ENCODE results near the gene ARSG.

DNA sequence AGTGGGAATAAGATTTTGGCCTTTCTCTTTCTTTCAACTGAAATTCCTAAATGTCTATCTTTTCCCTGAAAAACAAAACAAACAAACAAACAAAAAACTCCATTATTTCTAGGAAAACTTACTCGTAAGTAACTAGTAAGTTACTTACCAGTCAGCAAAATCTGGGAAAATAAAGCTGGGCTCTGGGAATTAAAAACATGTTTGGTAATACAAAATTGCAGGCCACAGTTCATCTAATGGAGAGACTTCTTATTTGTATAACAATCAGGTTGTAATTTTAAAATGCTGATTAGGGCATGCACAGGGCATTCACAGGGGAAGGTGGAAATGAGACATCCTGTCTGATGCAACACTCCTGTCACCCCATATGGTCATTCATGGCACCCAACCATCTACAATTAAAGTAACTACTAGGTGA, 169.8 kb downstream of the ARSG start:
- TF ChIP-seq EZH2 (IDR thresholded peaks at IDR 0.05; ENCODE audit: borderline replicate concordance, insufficient read depth, low read depth, low read length, poor library complexity, severe bottlenecking), result no peak
- TF ChIP-seq, protein P1, sequence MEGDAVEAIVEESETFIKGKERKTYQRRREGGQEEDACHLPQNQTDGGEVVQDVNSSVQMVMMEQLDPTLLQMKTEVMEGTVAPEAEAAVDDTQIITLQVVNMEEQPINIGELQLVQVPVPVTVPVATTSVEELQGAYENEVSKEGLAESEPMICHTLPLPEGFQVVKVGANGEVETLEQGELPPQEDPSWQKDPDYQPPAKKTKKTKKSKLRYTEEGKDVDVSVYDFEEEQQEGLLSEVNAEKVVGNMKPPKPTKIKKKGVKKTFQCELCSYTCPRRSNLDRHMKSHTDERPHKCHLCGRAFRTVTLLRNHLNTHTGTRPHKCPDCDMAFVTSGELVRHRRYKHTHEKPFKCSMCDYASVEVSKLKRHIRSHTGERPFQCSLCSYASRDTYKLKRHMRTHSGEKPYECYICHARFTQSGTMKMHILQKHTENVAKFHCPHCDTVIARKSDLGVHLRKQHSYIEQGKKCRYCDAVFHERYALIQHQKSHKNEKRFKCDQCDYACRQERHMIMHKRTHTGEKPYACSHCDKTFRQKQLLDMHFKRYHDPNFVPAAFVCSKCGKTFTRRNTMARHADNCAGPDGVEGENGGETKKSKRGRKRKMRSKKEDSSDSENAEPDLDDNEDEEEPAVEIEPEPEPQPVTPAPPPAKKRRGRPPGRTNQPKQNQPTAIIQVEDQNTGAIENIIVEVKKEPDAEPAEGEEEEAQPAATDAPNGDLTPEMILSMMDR (IDR thresholded peaks at IDR 0.05), result no peak

All from B cell (primary cell).